UCSD-AML1 (cell line): ENCODE results near the gene C1orf174.

Experiments
- DNase-seq: peaks from one replicate; lab custom pipeline; 2025; ENCODE audit not compliant: unreplicated experiment; lab: John Stamatoyannopoulos, UW

C1orf174 gene

GRCh38 chr1:3900150-3900968, at the start of gene C1orf174:
TSS of gene C1orf174 (minus strand) at chr1:3900272. CDS start at chr1:3900186, 86 bp downstream.
- DNase-seq: peak; percentile 98

- DNase-seq: no peak
Observed at GRCh38 chr1:3948344-3948743, 48.3 kb upstream of the C1orf174 start.

DNA sequence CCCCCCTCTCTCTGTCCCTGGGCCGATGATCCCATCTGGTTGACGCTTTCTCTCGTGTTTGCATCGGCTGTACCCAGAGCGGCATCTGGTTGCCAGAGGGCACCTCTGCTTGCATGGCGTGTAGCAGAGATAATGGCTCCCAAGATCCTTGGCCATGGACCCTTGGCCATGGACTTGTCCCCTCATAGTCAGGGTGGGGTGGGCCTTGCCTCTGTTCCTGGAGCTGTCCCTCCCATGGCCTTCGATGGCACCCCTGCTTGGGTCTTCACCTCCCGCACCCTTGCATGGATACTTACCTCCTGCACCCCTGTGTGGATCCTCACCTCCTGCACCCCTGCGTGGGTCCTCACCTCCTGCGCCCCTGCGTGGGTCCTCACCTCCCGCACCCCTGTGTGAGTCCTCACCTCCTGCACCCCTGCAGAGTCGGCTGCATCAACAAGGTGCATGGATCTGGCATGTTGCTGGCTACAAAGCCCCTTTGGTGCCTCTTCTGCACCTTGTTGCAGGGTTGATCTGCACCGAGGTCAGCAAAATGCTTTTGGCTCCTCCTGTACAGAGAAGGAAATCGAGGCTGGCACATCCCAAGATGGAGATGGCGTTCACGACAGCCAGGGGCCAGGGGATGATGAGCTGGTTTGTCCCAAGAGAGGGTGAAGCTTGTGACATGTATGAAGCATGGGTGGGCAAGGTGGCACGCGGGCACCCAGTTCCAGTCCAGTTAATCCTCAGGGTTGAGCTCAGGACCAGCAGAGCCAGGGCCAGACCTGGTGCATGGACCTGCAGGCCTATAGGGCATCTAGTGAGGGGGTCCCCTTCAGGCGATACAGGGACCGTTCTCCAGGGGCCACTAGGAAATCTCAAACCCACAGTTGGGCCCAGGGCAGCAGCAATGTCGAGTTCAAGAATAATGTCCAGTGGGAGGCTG, 46.1 kb upstream of the C1orf174 start:
- no peak for DNase-seq

DNA sequence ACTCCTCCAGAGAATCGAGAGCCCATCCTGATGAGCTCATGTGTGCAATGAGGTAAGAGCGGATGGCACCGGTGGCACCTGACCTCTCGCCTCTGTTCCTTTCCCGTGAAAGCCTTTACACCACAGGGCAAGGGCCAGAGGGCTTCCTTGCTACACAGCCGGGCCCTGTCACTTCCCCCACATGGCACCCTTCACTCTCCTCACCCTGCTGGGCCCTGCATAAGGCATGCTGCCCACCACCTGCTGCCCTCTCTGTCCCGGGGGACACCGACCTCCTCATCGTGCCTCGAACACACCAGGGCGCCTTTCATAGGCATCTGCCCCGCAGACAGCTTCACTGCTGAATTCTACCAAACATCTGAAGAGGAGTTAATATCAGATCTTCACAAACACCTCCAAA, 45.1 kb upstream of the C1orf174 start:
- no peak for DNase-seq

DNA sequence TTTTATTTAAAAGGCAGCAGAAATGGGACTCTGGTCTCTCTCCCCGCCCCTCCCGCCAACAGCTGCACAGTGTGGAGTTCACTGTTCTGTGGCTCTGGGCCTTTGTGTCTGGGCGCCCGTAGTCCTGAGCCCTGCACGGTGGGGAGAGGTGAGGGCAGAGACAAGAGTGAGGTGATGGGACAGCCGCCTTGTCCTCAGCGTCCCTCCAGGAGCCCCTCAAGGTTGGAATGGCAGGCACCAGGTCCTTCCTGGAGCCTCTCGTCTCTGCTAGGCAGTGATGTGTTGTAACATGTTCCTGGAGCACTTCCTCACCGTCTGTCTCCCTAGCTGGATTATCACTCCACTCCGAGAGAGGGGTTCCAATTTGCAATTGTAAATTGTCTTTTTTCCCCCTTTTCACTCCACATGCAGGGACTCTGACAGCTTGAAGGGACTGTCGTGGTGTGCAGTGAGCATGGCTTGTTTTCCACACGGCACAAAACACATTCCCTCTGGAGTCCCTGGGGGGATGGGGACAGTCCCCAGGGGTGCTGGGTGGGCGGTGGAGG, 44.6 kb upstream of the C1orf174 start:
- no peak for DNase-seq

- DNase-seq: no peak
Observed at GRCh38 chr1:3943806-3944577, 43.9 kb upstream of the C1orf174 start.

GRCh38 chr1:3943123-3943431, 43.0 kb upstream of the C1orf174 start:
- DNase-seq: no peak

GRCh38 chr1:3942416-3943122, 42.5 kb upstream of the C1orf174 start:
- no peak for DNase-seq

DNA sequence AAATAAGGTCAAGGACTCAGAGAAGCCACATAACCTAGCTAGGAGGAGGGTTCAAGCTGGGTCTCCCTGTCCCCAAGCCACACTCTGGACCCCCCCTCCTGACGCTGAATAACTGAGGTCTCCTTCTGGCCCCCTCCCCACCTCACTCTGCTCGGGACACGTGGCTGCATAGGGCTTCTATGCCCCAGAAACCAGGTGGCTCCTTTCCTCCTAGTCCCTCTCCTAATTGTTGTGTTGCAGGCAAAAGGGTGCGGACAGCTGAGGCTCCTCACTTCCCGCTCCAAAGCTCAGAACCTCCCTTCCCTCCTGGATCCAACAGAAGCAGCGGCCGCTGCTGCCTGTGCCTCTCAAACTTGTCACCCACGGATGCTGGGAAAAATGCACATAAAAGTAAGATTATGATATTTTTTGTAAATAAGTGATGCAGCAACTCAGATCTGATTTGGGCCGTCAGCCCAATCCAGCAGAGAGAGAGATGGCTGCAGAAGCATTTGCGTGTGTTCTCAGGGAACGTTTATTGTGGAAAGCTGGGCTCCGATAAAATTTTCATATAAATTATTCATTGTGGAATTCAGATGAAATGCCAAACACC, 40.8 kb upstream of the C1orf174 start:
- DNase-seq: no peak

DNA sequence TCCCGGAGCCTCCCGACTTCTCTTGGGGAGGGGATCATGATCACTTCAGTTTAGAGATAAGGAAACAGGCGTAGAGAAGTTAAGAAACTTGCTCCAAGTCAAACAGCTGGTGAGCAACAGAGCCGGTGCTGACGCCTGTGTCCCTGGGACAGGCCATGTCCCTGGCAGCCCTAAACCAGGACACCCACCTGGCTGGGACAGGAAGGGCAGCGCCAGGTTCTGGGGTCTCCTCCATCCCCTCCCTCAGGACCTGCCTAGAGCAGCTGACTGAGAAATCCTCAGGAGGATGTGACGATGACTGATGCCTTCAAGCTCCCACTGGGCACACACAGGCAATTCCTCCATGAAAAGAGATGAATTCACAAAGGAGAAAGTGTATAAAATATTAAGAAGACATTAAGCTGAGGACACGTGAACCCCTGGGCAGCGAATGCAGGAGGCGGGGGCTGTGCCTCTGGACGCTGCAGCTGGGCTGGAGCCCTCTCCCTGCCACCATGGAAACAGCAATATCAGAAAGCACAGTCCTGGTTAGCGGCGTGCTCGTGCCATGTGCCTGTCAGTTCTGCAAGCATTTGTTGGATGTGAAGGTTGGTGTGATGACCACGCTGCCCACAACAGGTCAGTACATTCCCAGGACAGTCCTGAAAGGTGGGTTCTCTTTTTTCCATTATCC, 40.1 kb upstream of the C1orf174 start:
- DNase-seq: no peak

DNA sequence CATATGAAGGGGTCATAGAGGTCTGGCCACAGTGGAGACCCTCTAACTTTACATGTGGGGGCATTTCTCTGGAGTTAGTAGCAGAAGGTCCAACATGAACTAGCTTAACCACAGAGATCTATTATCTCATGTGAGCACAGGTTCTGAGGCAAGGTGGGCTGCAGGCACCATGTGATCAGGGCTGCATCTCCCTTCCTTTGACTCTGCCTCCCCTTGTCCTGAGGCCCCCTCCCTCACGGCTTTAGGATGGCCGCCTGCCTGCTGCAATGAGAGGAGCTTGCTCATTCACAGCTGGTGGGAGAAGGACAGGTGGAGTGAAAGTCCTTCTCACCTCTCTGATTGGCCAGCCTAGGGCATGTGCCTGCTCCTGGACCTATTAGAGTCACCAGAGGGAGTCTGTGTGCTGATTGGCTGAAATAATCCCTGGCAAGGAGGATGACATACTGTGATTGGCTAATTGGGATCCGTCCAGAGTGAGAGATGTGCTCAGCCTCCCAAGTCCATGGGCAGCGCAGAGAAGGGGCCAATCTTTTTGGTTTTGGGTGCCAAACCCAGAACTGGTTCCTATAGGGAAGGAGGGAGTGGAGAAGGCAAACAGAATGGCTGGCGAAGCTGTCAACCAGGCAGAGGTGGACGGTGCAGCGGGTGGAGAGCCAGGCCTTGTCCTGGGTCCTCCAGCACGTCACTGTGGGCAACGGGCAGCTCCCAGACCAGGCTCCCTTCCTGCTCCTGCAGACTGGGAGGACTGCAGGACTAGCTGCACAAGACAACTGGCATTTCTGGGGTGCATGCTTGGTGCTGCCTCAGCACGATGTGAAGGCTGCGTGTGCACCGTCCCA, 39.4 kb upstream of the C1orf174 start:
- DNase-seq: no peak

GRCh38 chr1:3932156-3932919, 32.3 kb upstream of the C1orf174 start:
- no peak for DNase-seq

DNA sequence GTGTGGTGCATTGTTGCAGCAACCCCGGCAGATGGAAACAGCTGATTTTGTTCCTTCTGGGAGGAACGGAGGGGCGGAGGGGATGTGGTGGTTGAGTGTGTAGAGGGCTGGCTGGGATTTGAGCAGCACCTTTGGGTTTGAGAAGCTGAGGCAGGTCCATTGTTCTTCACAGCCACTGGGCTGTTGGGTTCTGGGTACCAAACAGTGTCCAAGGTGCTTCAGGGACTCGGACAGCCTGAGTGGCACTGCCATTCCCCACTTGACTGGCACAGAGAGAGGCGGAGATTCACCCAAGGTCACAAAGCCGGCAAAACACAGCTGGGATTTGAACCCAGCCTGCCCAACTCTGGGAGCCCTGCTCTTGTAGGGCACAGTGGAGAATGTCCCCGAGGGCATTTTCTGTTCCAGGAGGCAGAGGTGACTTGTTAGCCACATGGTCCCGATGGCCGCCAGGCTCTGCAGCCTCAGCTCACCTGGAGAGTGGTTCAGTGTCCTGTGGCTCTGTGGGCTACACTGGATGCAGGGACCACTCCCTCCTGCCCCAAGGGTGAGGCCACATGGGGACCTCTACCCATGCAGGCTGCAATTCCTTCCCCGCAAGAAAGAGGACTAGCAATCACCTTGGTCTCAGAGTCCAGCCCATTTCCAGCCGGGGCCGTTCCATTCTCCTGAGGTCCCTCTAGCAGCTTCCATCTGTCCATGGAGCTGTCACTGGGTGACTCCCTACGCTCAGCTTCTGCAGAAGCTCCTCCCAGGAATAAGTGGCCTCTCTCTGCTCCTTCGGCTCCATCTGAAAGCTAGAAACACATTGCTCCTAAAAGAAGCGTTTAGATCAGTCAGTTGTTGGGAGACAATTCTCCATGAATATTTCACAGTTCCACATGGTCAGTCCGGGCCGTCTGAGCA, 31.2 kb upstream of the C1orf174 start:
- DNase-seq: no peak

GRCh38 chr1:3930301-3931006, 30.4 kb upstream of the C1orf174 start:
- no peak for DNase-seq

GRCh38 chr1:3929126-3929525, 29.1 kb upstream of the C1orf174 start:
- DNase-seq: no peak

GRCh38 chr1:3928586-3928985, 28.5 kb upstream of the C1orf174 start:
- DNase-seq: no peak
